Measurements from ENCODE around the gene ARHGEF7.

DNA sequence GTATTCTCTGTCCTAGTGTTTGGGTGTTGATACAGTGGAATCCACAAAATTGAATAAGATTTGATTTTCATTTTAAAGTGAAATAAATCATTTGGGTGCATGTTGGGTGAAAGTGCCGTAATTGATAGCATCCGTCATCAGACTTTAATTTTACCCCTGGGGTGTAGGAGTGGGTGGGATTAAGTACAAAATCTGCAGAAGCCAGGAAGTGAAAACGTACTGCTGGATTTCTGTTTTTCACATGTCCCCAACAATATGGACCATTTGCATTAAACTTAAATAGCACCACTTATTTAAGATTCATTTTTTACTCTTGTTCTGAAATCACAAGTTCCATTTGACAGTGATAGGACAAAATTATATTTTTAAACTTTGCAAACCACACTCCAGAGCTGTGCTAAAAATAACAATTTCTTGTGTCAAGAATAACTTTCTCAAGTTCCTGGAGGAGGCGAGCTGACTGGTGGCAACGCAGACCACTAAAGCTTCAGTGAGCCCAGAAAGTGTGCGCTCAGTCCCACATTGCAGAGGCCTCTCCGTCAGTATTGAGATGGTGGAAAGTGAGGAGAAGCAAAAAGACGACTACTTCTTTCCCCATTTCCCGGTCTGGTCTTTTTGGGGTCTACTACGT, 71.3 kb downstream of the ARHGEF7 start:
- no peak for TF ChIP-seq CTCF (IDR thresholded peaks at IDR 0.05; ENCODE audit: low read length)
- TF ChIP-seq EZH2 (IDR thresholded peaks at IDR 0.05; ENCODE audit: borderline replicate concordance, low read length), result no peak
